NCI-H1092 treated with DMSO at 0.1 percent for 48 hours (cell line): ENCODE results near the gene NFATC2.
"Not testable (repeated sequence)": the region's sequence is repeated elsewhere in the genome, so short reads cannot be mapped to it uniquely, and the experiment has no call there.

ENCODE experiments used
- DNase-seq: peaks from one replicate; lab custom pipeline; 2025; lab: John Stamatoyannopoulos, UW

The NFATC2 gene

GRCh38 chr20:51568533-51568932 lies 26.0 kb upstream of the NFATC2 start:
- DNase-seq = not testable (repeated sequence)

GRCh38 chr20:51567622-51568021 lies 25.1 kb upstream of the NFATC2 start:
- no peak for DNase-seq

GRCh38 chr20:51566594-51566993 lies 24.1 kb upstream of the NFATC2 start:
- DNase-seq = no peak

- DNase-seq = no peak
Measured at GRCh38 chr20:51565298-51566144, 23.0 kb upstream of the NFATC2 start.

GRCh38 chr20:51563486-51564332 lies 21.2 kb upstream of the NFATC2 start:
- peak; percentile 26 for DNase-seq

- DNase-seq = peak; percentile 39
Measured at GRCh38 chr20:51563174-51563485, 20.6 kb upstream of the NFATC2 start.

- DNase-seq = peak; percentile 43
Measured at GRCh38 chr20:51562332-51563173, 20.0 kb upstream of the NFATC2 start.

- DNase-seq = no peak
Measured at GRCh38 chr20:51562027-51562331, 19.5 kb upstream of the NFATC2 start.

GRCh38 chr20:51560550-51561307 lies 18.2 kb upstream of the NFATC2 start:
- DNase-seq = no peak

GRCh38 chr20:51560042-51560441 lies 17.5 kb upstream of the NFATC2 start:
- no peak for DNase-seq

GRCh38 chr20:51554538-51555165 lies 12.1 kb upstream of the NFATC2 start:
- no peak for DNase-seq

- no peak for DNase-seq
Measured at GRCh38 chr20:51553897-51554486, 11.5 kb upstream of the NFATC2 start.

GRCh38 chr20:51551186-51551585 lies 8.7 kb upstream of the NFATC2 start:
- no peak for DNase-seq

- no peak for DNase-seq
Measured at GRCh38 chr20:51549474-51549873, 7.0 kb upstream of the NFATC2 start.

GRCh38 chr20:51547951-51548350 lies 5.4 kb upstream of the NFATC2 start:
- no peak for DNase-seq

GRCh38 chr20:51545515-51545914 lies 3.0 kb upstream of the NFATC2 start:
- no peak for DNase-seq

- no peak for DNase-seq
Measured at GRCh38 chr20:51543422-51543788, 886 bp upstream of the NFATC2 start.

GRCh38 chr20:51542033-51542570 lies 417 bp downstream of the NFATC2 start:
- DNase-seq = no peak

- peak; percentile 53 for DNase-seq
Measured at GRCh38 chr20:51541189-51542032, 1.1 kb downstream of the NFATC2 start.

- DNase-seq = no peak
Measured at GRCh38 chr20:51540580-51540979, 1.9 kb downstream of the NFATC2 start.
